ENCODE results near the gene PRRX2.

The PRRX2 gene

GRCh38 chr9:129675620-129676019, 10.2 kb downstream of the PRRX2 start:
- Histone ChIP-seq H3K9me3 (ENCODE audit: control insufficient read depth, insufficient read depth, low read length) (no peaks in the 10 kb centered on the region), H3K36me3 (ENCODE audit: control insufficient read depth, insufficient read depth, low read length) (peaks cover 3% of the 10 kb centered on the region), H3K27me3 (ENCODE audit: control insufficient read depth, insufficient read depth, low read length) (no peaks in the 10 kb centered on the region), H3K4me3 (ENCODE audit: low read depth, low read length) (no peak overlapping the region), H3K9ac (ENCODE audit: low read depth, low read length) (no peak overlapping the region), H3K4me1 (ENCODE audit: control insufficient read depth, insufficient read depth, low read length) (peaks cover 3% of the 10 kb centered on the region)

GRCh38 chr9:129676287-129676686, 10.8 kb downstream of the PRRX2 start:
- Histone ChIP-seq H3K27me3 (ENCODE audit: control insufficient read depth, insufficient read depth, low read length) (no peaks in the 10 kb centered on the region), H3K4me3 (ENCODE audit: low read depth, low read length) (no peak overlapping the region), H3K36me3 (ENCODE audit: control insufficient read depth, insufficient read depth, low read length) (no peaks in the 10 kb centered on the region), H3K9ac (ENCODE audit: low read depth, low read length) (no peak overlapping the region), H3K4me1 (ENCODE audit: control insufficient read depth, insufficient read depth, low read length) (peaks cover 3% of the 10 kb centered on the region), H3K9me3 (ENCODE audit: control insufficient read depth, insufficient read depth, low read length) (no peaks in the 10 kb centered on the region)

GRCh38 chr9:129676975-129677374, 11.5 kb downstream of the PRRX2 start:
- H3K36me3 ChIP-seq (ENCODE audit: control insufficient read depth, insufficient read depth, low read length): no peaks in the 10 kb centered on the region
- no peaks in the 10 kb centered on the region for H3K27me3 ChIP-seq (ENCODE audit: control insufficient read depth, insufficient read depth, low read length)
- H3K4me1 ChIP-seq (ENCODE audit: control insufficient read depth, insufficient read depth, low read length): peaks cover 3% of the 10 kb centered on the region
- no peak overlapping the region for H3K9ac ChIP-seq (ENCODE audit: low read depth, low read length)
- no peaks in the 10 kb centered on the region for H3K9me3 ChIP-seq (ENCODE audit: control insufficient read depth, insufficient read depth, low read length)
- H3K4me3 ChIP-seq (ENCODE audit: low read depth, low read length): no peak overlapping the region

GRCh38 chr9:129677456-129677855, 12.0 kb downstream of the PRRX2 start:
- H3K36me3 ChIP-seq (ENCODE audit: control insufficient read depth, insufficient read depth, low read length): no peaks in the 10 kb centered on the region
- H3K27me3 ChIP-seq (ENCODE audit: control insufficient read depth, insufficient read depth, low read length): no peaks in the 10 kb centered on the region
- no peak overlapping the region for H3K4me3 ChIP-seq (ENCODE audit: low read depth, low read length)
- H3K9me3 ChIP-seq (ENCODE audit: control insufficient read depth, insufficient read depth, low read length): no peaks in the 10 kb centered on the region
- no peak overlapping the region for H3K9ac ChIP-seq (ENCODE audit: low read depth, low read length)
- H3K4me1 ChIP-seq (ENCODE audit: control insufficient read depth, insufficient read depth, low read length): peaks cover 3% of the 10 kb centered on the region

GRCh38 chr9:129678844-129679243, 13.4 kb downstream of the PRRX2 start:
- H3K4me3 ChIP-seq (ENCODE audit: low read depth, low read length): no peak overlapping the region
- no peaks in the 10 kb centered on the region for H3K27me3 ChIP-seq (ENCODE audit: control insufficient read depth, insufficient read depth, low read length)
- no peak overlapping the region for H3K9ac ChIP-seq (ENCODE audit: low read depth, low read length)
- H3K36me3 ChIP-seq (ENCODE audit: control insufficient read depth, insufficient read depth, low read length): no peaks in the 10 kb centered on the region
- H3K4me1 ChIP-seq (ENCODE audit: control insufficient read depth, insufficient read depth, low read length): peaks cover 3% of the 10 kb centered on the region
- H3K9me3 ChIP-seq (ENCODE audit: control insufficient read depth, insufficient read depth, low read length): no peaks in the 10 kb centered on the region

- H3K27me3 ChIP-seq (ENCODE audit: control insufficient read depth, insufficient read depth, low read length): no peaks in the 10 kb centered on the region
- no peak overlapping the region for H3K9ac ChIP-seq (ENCODE audit: low read depth, low read length)
- no peaks in the 10 kb centered on the region for H3K36me3 ChIP-seq (ENCODE audit: control insufficient read depth, insufficient read depth, low read length)
- H3K4me1 ChIP-seq (ENCODE audit: control insufficient read depth, insufficient read depth, low read length): peaks cover 3% of the 10 kb centered on the region
- H3K9me3 ChIP-seq (ENCODE audit: control insufficient read depth, insufficient read depth, low read length): no peaks in the 10 kb centered on the region
- no peak overlapping the region for H3K4me3 ChIP-seq (ENCODE audit: low read depth, low read length)
Observed at GRCh38 chr9:129679537-129679936, 14.1 kb downstream of the PRRX2 start.

- Histone ChIP-seq H3K4me3 (ENCODE audit: low read depth, low read length) (no peak overlapping the region), H3K9ac (ENCODE audit: low read depth, low read length) (no peak overlapping the region), H3K4me1 (ENCODE audit: control insufficient read depth, insufficient read depth, low read length) (peaks cover 2% of the 10 kb centered on the region), H3K27me3 (ENCODE audit: control insufficient read depth, insufficient read depth, low read length) (no peaks in the 10 kb centered on the region), H3K36me3 (ENCODE audit: control insufficient read depth, insufficient read depth, low read length) (no peaks in the 10 kb centered on the region), H3K9me3 (ENCODE audit: control insufficient read depth, insufficient read depth, low read length) (no peaks in the 10 kb centered on the region)
Observed at GRCh38 chr9:129681924-129682323, 16.5 kb downstream of the PRRX2 start.

- H3K36me3 ChIP-seq (ENCODE audit: control insufficient read depth, insufficient read depth, low read length): no peaks in the 10 kb centered on the region
- no peaks in the 10 kb centered on the region for H3K27me3 ChIP-seq (ENCODE audit: control insufficient read depth, insufficient read depth, low read length)
- no peaks in the 10 kb centered on the region for H3K9me3 ChIP-seq (ENCODE audit: control insufficient read depth, insufficient read depth, low read length)
- no peak overlapping the region for H3K4me3 ChIP-seq (ENCODE audit: low read depth, low read length)
- H3K4me1 ChIP-seq (ENCODE audit: control insufficient read depth, insufficient read depth, low read length): peaks cover 2% of the 10 kb centered on the region
- no peak overlapping the region for H3K9ac ChIP-seq (ENCODE audit: low read depth, low read length)
Observed at GRCh38 chr9:129682381-129682780, 16.9 kb downstream of the PRRX2 start.

GRCh38 chr9:129685220-129685932, 19.9 kb downstream of the PRRX2 start:
- peaks cover 2% of the 10 kb centered on the region for H3K4me1 ChIP-seq (ENCODE audit: control insufficient read depth, insufficient read depth, low read length)
- no peaks in the 10 kb centered on the region for H3K27me3 ChIP-seq (ENCODE audit: control insufficient read depth, insufficient read depth, low read length)
- no peaks in the 10 kb centered on the region for H3K36me3 ChIP-seq (ENCODE audit: control insufficient read depth, insufficient read depth, low read length)
- H3K4me3 ChIP-seq (ENCODE audit: low read depth, low read length): no peak overlapping the region
- H3K9ac ChIP-seq (ENCODE audit: low read depth, low read length): no peak overlapping the region
- no peaks in the 10 kb centered on the region for H3K9me3 ChIP-seq (ENCODE audit: control insufficient read depth, insufficient read depth, low read length)

- H3K9ac ChIP-seq (ENCODE audit: low read depth, low read length): no peak overlapping the region
- peaks cover 2% of the 10 kb centered on the region for H3K4me1 ChIP-seq (ENCODE audit: control insufficient read depth, insufficient read depth, low read length)
- H3K4me3 ChIP-seq (ENCODE audit: low read depth, low read length): no peak overlapping the region
- no peaks in the 10 kb centered on the region for H3K27me3 ChIP-seq (ENCODE audit: control insufficient read depth, insufficient read depth, low read length)
- no peaks in the 10 kb centered on the region for H3K9me3 ChIP-seq (ENCODE audit: control insufficient read depth, insufficient read depth, low read length)
- no peaks in the 10 kb centered on the region for H3K36me3 ChIP-seq (ENCODE audit: control insufficient read depth, insufficient read depth, low read length)
Observed at GRCh38 chr9:129685933-129686259, 20.4 kb downstream of the PRRX2 start.

- H3K27me3 ChIP-seq (ENCODE audit: control insufficient read depth, insufficient read depth, low read length): no peaks in the 10 kb centered on the region
Observed at GRCh38 chr9:129686736-129687135, 21.3 kb downstream of the PRRX2 start.

GRCh38 chr9:129687391-129687790, 21.9 kb downstream of the PRRX2 start:
- Histone ChIP-seq H3K27me3 (ENCODE audit: control insufficient read depth, insufficient read depth, low read length) (no peaks in the 10 kb centered on the region), H3K4me1 (ENCODE audit: control insufficient read depth, insufficient read depth, low read length) (peaks cover 2% of the 10 kb centered on the region), H3K9me3 (ENCODE audit: control insufficient read depth, insufficient read depth, low read length) (no peaks in the 10 kb centered on the region), H3K9ac (ENCODE audit: low read depth, low read length) (no peak overlapping the region), H3K4me3 (ENCODE audit: low read depth, low read length) (no peak overlapping the region), H3K36me3 (ENCODE audit: control insufficient read depth, insufficient read depth, low read length) (no peaks in the 10 kb centered on the region)

More at GRCh38 chr9:129686736-129687135, 21.3 kb downstream of the PRRX2 start:
- no peaks in the 10 kb centered on the region for H3K9me3 ChIP-seq (ENCODE audit: control insufficient read depth, insufficient read depth, low read length)
- peaks cover 2% of the 10 kb centered on the region for H3K4me1 ChIP-seq (ENCODE audit: control insufficient read depth, insufficient read depth, low read length)
- H3K9ac ChIP-seq (ENCODE audit: low read depth, low read length): no peak overlapping the region
- no peaks in the 10 kb centered on the region for H3K36me3 ChIP-seq (ENCODE audit: control insufficient read depth, insufficient read depth, low read length)
- H3K4me3 ChIP-seq (ENCODE audit: low read depth, low read length): no peak overlapping the region

Data from iPS-15b (cell line).